ENCODE measurements around the gene SMC4. TPM values are rescaled to one million over a fixed set of nuclear protein-coding genes. Genes with fewer than 3 reads are reported as not detected.

Gene SMC4
- total and polyA plus RNA-seq, 10 of the 15 experiments (the other 5 are each of a cell fraction or from before 2014, with no cell fraction given), result 75.6 to 288 (median 136) TPM

- TF ChIP-seq SMAD1 (IDR thresholded peaks at IDR 0.05; ENCODE audit: low read depth, partially characterized antibody), result no peak
Observed at GRCh38 chr3:160474416-160474838, 75.0 kb downstream of the SMC4 start (continued).

GRCh38 chr3:160475153-160475552, 75.7 kb downstream of the SMC4 start:
- ChIA-PET CTCF (no interaction called here), SMC1A (ENCODE audit: uncharacterized antibody, unreplicated experiment) (no interaction called here), RAD21 (ENCODE audit: unreplicated experiment) (no interaction called here), POLR2A (no interaction called here)
- peaks cover 10% of the 10 kb centered on the region for H3K9me3 ChIP-seq (replicated peaks; ENCODE audit: control insufficient read depth, insufficient read depth, low read length)
- H3K4me1 ChIP-seq (ENCODE audit: control insufficient read depth, insufficient read depth, low read length), result no peaks in the 10 kb centered on the region; the same call in 1 of the 2 replicates
- intact Hi-C loops (cut with micrococcal nuclease; ENCODE audit: unreplicated experiment), result no loop called here
- no peaks in the 10 kb centered on the region for H3K27me3 ChIP-seq (replicated peaks in 1 of 2; ENCODE audit: control insufficient read depth in 2 of 2, insufficient read depth in 2 of 2, low read length in 1 of 2)
- H3K9ac ChIP-seq (ENCODE audit: control insufficient read depth, insufficient read depth, low read length), result no peak overlapping the region
- H4K20me1 ChIP-seq (ENCODE audit: control insufficient read depth, insufficient read depth), result no peaks in the 10 kb centered on the region
- no peak overlapping the region for H3K27ac ChIP-seq (ENCODE audit: control insufficient read depth, insufficient read depth)
- no peak for ATAC-seq
- no peak for FAIRE-seq
- no peaks in the 10 kb centered on the region for H3K36me3 ChIP-seq (ENCODE audit: control insufficient read depth in 2 of 2, insufficient read depth in 2 of 2, low read length in 1 of 2)
- H3K79me2 ChIP-seq (ENCODE audit: control insufficient read depth, insufficient read depth, low read length), result no peaks in the 10 kb centered on the region
- H3K4me3 ChIP-seq, result no peak overlapping the region
- in situ Hi-C loops (cut with MboI), result no loop called here
- WGBS (ENCODE audit: insufficient coverage, insufficient replicate concordance, low lambda C conversion rate, missing lambda C conversion rate), result 6% methylated on average over 2 of the region's 2 CpGs
- DNase-seq (ENCODE audit: low read depth, low spot score), result no peak
- no TSS peak for BruUV-seq (replicated peaks)
- TF ChIP-seq BCL11A (IDR thresholded peaks at IDR 0.05; ENCODE audit: low read depth, low read length) (no peak), MYC (IDR thresholded peaks at IDR 0.05; ENCODE audit: insufficient read depth, insufficient read length, insufficient replicate concordance, low read length, severe bottlenecking) (no peak), PAX8 (IDR thresholded peaks at IDR 0.05) (no peak), CUX1 (IDR thresholded peaks at IDR 0.05; ENCODE audit: insufficient replicate concordance, low read depth, low read length) (no peak), SRF (IDR thresholded peaks at IDR 0.05; ENCODE audit: low read depth in 2 of 2, low read length in 2 of 2) (no peak), CBX5 (IDR thresholded peaks at IDR 0.05; ENCODE audit: low read depth) (no peak), SIN3A (IDR thresholded peaks at IDR 0.05; ENCODE audit: low read depth, low read length) (no peak), IKZF2 (IDR thresholded peaks at IDR 0.05) (no peak), HDAC2 (IDR thresholded peaks at IDR 0.05) (no peak), ZNF622 (IDR thresholded peaks at IDR 0.05) (no peak), NRF1 (conservative IDR thresholded peaks at IDR 0.05; ENCODE audit: low read depth, low read length) (no peak)
- no peak overlapping the region for H3K4me2 ChIP-seq (ENCODE audit: control insufficient read depth, insufficient read depth)
- H2AFZ ChIP-seq (ENCODE audit: control insufficient read depth, low read depth, low read length), result no peak overlapping the region

Measured in GM12878 (cell line).